GM23338 (cell line): Measurements from ENCODE around the gene IPO13. TPM values are rescaled to one million over a fixed set of nuclear protein-coding genes. Genes with fewer than 3 reads are reported as not detected.

Experiments used
- ATAC-seq: fragments of 200-7000 bp; cut with Tn5 transposase; 3 replicates; pipeline ENCODE4 v1.9.1; 2020
- DNase-seq: peaks from one replicate; pipeline ENCODE4 v3.0.0-alpha.2; 2015; ENCODE audit warnings: low spot score
- H2AFZ ChIP-seq: fragments of 200-600 bp; sonication (generic); 2 replicates; pipeline ENCODE4 v1.8.0; 2016; ENCODE audit warnings: antibody characterized with exemption, mild to moderate bottlenecking, moderate library complexity
- H3F3A ChIP-seq: fragments of 200-600 bp; sonication (generic); replicated peaks from 2 replicates; pipeline ENCODE4 v1.8.0; 2017; ENCODE audit warnings: antibody characterized with exemption, mixed run types, low read depth
- H3K27ac ChIP-seq: fragments of 200-600 bp; sonication (generic); 2 replicates; pipeline ENCODE4 v1.6.1; 2016; ENCODE audit warnings: low read depth
- H3K27me3 ChIP-seq: fragments of 200-600 bp; sonication (generic); 2 replicates; pipeline ENCODE4 v1.8.0; 2016; ENCODE audit warnings: mild to moderate bottlenecking, mixed run types, moderate library complexity; ENCODE audit not compliant: insufficient read depth
- H3K36me3 ChIP-seq: fragments of 200-600 bp; sonication (generic); 2 replicates; pipeline ENCODE4 v1.8.0; 2016; ENCODE audit warnings: mild to moderate bottlenecking; ENCODE audit not compliant: insufficient read depth
- H3K4me1 ChIP-seq: fragments of 200-600 bp; sonication (generic); 2 replicates; pipeline ENCODE4 v1.8.0; 2016; ENCODE audit warnings: mild to moderate bottlenecking, moderate library complexity; ENCODE audit not compliant: insufficient read depth
- H3K4me2 ChIP-seq: fragments of 200-600 bp; sonication (generic); 2 replicates; pipeline ENCODE4 v1.7.1; 2017; ENCODE audit warnings: mixed run types
- H3K4me3 ChIP-seq: fragments of 200-600 bp; sonication (generic); 2 replicates; pipeline ENCODE4 v1.6.1; 2016; ENCODE audit warnings: mixed run types
- H3K79me2 ChIP-seq: fragments of 200-600 bp; sonication (generic); replicated peaks from 2 replicates; pipeline ENCODE4 v1.8.0; 2017; ENCODE audit warnings: mild to moderate bottlenecking; ENCODE audit not compliant: insufficient read depth
- H3K9me2 ChIP-seq: fragments of 200-600 bp; sonication (generic); 2 replicates; pipeline ENCODE4 v1.8.0; 2017; ENCODE audit not compliant: insufficient read depth
- H4K20me1 ChIP-seq: fragments of 200-600 bp; sonication (generic); replicated peaks from 2 replicates; pipeline ENCODE4 v1.8.0; 2017; ENCODE audit warnings: mild to moderate bottlenecking; ENCODE audit not compliant: insufficient read depth
- H3K27ac Mint-ChIP-seq: 2 replicates; pipeline ENCODE4 v1.8.0; 2020; ENCODE audit warnings: inconsistent platforms, mild to moderate bottlenecking, moderate library complexity, mixed read lengths
- H3K27me3 Mint-ChIP-seq: 3 replicates; pipeline ENCODE4 v1.8.0; 2022; ENCODE audit warnings: low read depth, mild to moderate bottlenecking, moderate library complexity, mixed read lengths, inconsistent platforms; ENCODE audit not compliant: insufficient read depth, poor library complexity
- H3K36me3 Mint-ChIP-seq: 3 replicates; pipeline ENCODE4 v1.8.0; 2021; ENCODE audit warnings: low read depth, mild to moderate bottlenecking, inconsistent platforms, moderate library complexity, mixed read lengths
- H3K4me1 Mint-ChIP-seq: 3 replicates; pipeline ENCODE4 v1.8.0; 2020; ENCODE audit warnings: mild to moderate bottlenecking, inconsistent platforms, mixed read lengths
- H3K4me3 Mint-ChIP-seq: 3 replicates; pipeline ENCODE4 v1.8.0; 2021; ENCODE audit warnings: moderate library complexity, mild to moderate bottlenecking, inconsistent platforms, mixed read lengths
- H3K9me3 Mint-ChIP-seq: 3 replicates; pipeline ENCODE4 v1.8.0; 2020; ENCODE audit warnings: moderate library complexity, mild to moderate bottlenecking, inconsistent platforms, mixed read lengths
- CREB1 ChIP-seq: fragments of 250-450 bp; sonication (Bioruptor Pico); IDR thresholded peaks from 2 replicates; pipeline ENCODE4 v1.5.0; 2020; ENCODE audit warnings: low read depth, mild to moderate bottlenecking, moderate library complexity
- CTCF ChIP-seq, 2 experiments: fragments of 200-600 bp in 1 of 2; sonication (generic) in 1 of 2; conservative IDR thresholded peaks; 2 replicates each; pipeline versions ENCODE4 v1.5.1 to v1.6.1; 2016 to 2017; ENCODE audit warnings: antibody characterized with exemption in 2 of 2, low read depth in 2 of 2, mild to moderate bottlenecking in 2 of 2, moderate library complexity in 1 of 2
- EZH2 ChIP-seq: fragments of 200-600 bp; sonication (generic); IDR thresholded peaks from one replicate; pipeline ENCODE4 v1.8.0; 2017; ENCODE audit warnings: antibody characterized with exemption, mild to moderate bottlenecking, low read depth; ENCODE audit not compliant: unreplicated experiment
- EZH2phosphoT487 ChIP-seq: fragments of 200-600 bp; sonication (generic); IDR thresholded peaks from one replicate; pipeline ENCODE4 v1.8.1; 2018; ENCODE audit warnings: antibody characterized with exemption; ENCODE audit not compliant: unreplicated experiment
- JUNB ChIP-seq: IDR thresholded peaks from one replicate; pipeline ENCODE4 v1.6.1; 2016; ENCODE audit warnings: antibody characterized with exemption; ENCODE audit not compliant: unreplicated experiment
- STAT1 ChIP-seq: IDR thresholded peaks from one replicate; pipeline ENCODE4 v1.6.1; 2016; ENCODE audit warnings: antibody characterized with exemption; ENCODE audit not compliant: unreplicated experiment
- ZNF462 ChIP-seq: fragments of 250-450 bp; sonication (Bioruptor Pico); IDR thresholded peaks from 2 replicates; pipeline ENCODE4 v1.5.0; 2020; ENCODE audit warnings: mild to moderate bottlenecking, moderate library complexity
- polyA plus RNA-seq: library from polyadenylated mRNA; unstranded; fragments of >200 nt; fragmentation: Nextera tagmentation; extraction: Ambion mirVana; gene quantifications from 2 replicates; pipeline ENCODE4 v1.2.1, GENCODE V29; 2016
- total RNA-seq: library from RNA; depleted of rRNA; stranded (reverse); fragments of >200 nt; shearing (Covaris generic); gene quantifications from 2 replicates; pipeline ENCODE4 v1.2.3, GENCODE V29; 2014

Gene IPO13
- total and polyA plus RNA-seq, 2 experiments from 2014 or later = 10.4 to 22.8 TPM

GRCh38 chr1:44010935-44011471 lies 64.3 kb downstream of the IPO13 start:
- DNase-seq = no peak
- peaks cover 19% of the 10 kb centered on the region for H3K27me3 Mint-ChIP-seq

GRCh38 chr1:44012404-44012803 lies 65.7 kb downstream of the IPO13 start:
- ATAC-seq (no peak), DNase-seq (no peak)
- Mint-ChIP-seq H3K27me3 (peaks cover 11% of the 10 kb centered on the region), H3K36me3 (peaks cover 22% of the 10 kb centered on the region), H3K27ac (peak overlapping the region; percentile 24; the same call in 1 of the 2 replicates), H3K4me3 (no peak overlapping the region), H3K9me3 (no peaks in the 10 kb centered on the region), H3K4me1 (peaks cover 12% of the 10 kb centered on the region)
- Histone ChIP-seq H3K4me2 (no peak overlapping the region), H3F3A (no peaks in the 10 kb centered on the region), H3K36me3 (no peaks in the 10 kb centered on the region; the same call in 1 of the 2 replicates), H3K4me1 (no peaks in the 10 kb centered on the region), H3K27ac (no peak overlapping the region), H3K9me2 (no peaks in the 10 kb centered on the region), H2AFZ (no peak overlapping the region), H3K4me3 (no peak overlapping the region), H3K79me2 (no peaks in the 10 kb centered on the region), H4K20me1 (peaks cover 7% of the 10 kb centered on the region; the same call in 1 of the 2 replicates), H3K27me3 (no peaks in the 10 kb centered on the region)
- TF ChIP-seq JUNB = no peak
- no peak for TF ChIP-seq STAT1
- TF ChIP-seq EZH2 = no peak
- TF ChIP-seq CREB1 (CRISPR knock-in tag) = no peak
- TF ChIP-seq CTCF (conservative IDR thresholded peaks at IDR 0.05; ENCODE audit: low read depth in 2 of 2) = no peak
- no peak for TF ChIP-seq ZNF462

More at GRCh38 chr1:44010935-44011471, 64.3 kb downstream of the IPO13 start:
- Histone ChIP-seq H3K4me1 (no peaks in the 10 kb centered on the region), H4K20me1 (peaks cover 7% of the 10 kb centered on the region; the same call in 1 of the 2 replicates), H3K9me2 (no peaks in the 10 kb centered on the region), H3K79me2 (no peaks in the 10 kb centered on the region), H3K27me3 (no peaks in the 10 kb centered on the region), H3K27ac (no peak overlapping the region), H3K36me3 (no peaks in the 10 kb centered on the region; the same call in 1 of the 2 replicates), H3K4me3 (no peak overlapping the region), H2AFZ (no peak overlapping the region), H3K4me2 (no peak overlapping the region), H3F3A (0 out of 2 replicates have a peak, but pooled peaks cover 2% of the 10 kb centered on the region)
- TF ChIP-seq CTCF (conservative IDR thresholded peaks at IDR 0.05; ENCODE audit: low read depth in 2 of 2) (peak in 1 of 2 experiments; percentile 32; a peak in 1 of 4 replicates), EZH2phosphoT487 (no peak), JUNB (no peak)
- ATAC-seq = peak; percentile 18
- no peaks in the 10 kb centered on the region for H3K9me3 Mint-ChIP-seq
- H3K27ac Mint-ChIP-seq = peak overlapping the region; percentile 83; the same call in 1 of the 2 replicates
- no peak overlapping the region for H3K4me3 Mint-ChIP-seq
- peaks cover 33% of the 10 kb centered on the region for H3K36me3 Mint-ChIP-seq
- peaks cover 12% of the 10 kb centered on the region for H3K4me1 Mint-ChIP-seq
